ENCODE measurements around the gene VBP1. TPM values are rescaled to one million over a fixed set of nuclear protein-coding genes. Genes with fewer than 3 reads are reported as not detected.

Gene VBP1
- total and polyA plus RNA-seq, 2 of the 8 experiments (the other 6 are each of a cell fraction or from before 2014, with no cell fraction given), result 21.6 to 56.0 TPM

GRCh38 chrX:155216179-155216939 lies at the start of gene VBP1 (continued):
- TF ChIP-seq CTCF (IDR thresholded peaks at IDR 0.05; ENCODE audit: control extremely low read depth in 1 of 3, insufficient read depth in 1 of 3, low read depth in 1 of 3, low read length in 3 of 3) (peak in 1 of 3 experiments; percentile 37; a peak in 1 of 4 replicates), TAF1 (IDR thresholded peaks at IDR 0.05; ENCODE audit: low read depth, low read length) (peak; percentile 84), BACH1 (IDR thresholded peaks at IDR 0.05; ENCODE audit: low read length) (no peak), CHD2 (IDR thresholded peaks at IDR 0.05; ENCODE audit: low read length) (peak; percentile 72; the same call in 1 of the 2 replicates), JUN (IDR thresholded peaks at IDR 0.05; ENCODE audit: low read depth, low read length) (no peak), EZH2 (IDR thresholded peaks at IDR 0.05; ENCODE audit: low read depth, low read length, severe bottlenecking) (no peak), KDM5A (IDR thresholded peaks at IDR 0.05; ENCODE audit: low read length) (peak; percentile 53; the same call in 1 of the 2 replicates), RXRA (IDR thresholded peaks at IDR 0.05; ENCODE audit: insufficient read depth, low read depth, low read length) (0 out of 2 replicates have a peak, but pooled peaks have one; percentile 82), ATF2 (IDR thresholded peaks at IDR 0.05; ENCODE audit: low read length) (no peak), YY1 (IDR thresholded peaks at IDR 0.05; ENCODE audit: low read depth, low read length) (peak; percentile 90), TAF7 (optimal IDR thresholded peaks at IDR 0.05; ENCODE audit: borderline replicate concordance, low read depth, low read length) (peak; percentile 47), RBBP5 (IDR thresholded peaks at IDR 0.05; ENCODE audit: borderline replicate concordance, low read depth, low read length) (no peak), POLR2A (IDR thresholded peaks at IDR 0.05; ENCODE audit: control extremely low read depth in 1 of 2, low read depth in 2 of 2, low read length in 2 of 2) (peak in 1 of 2 experiments; percentile 67; a peak in 1 of 3 replicates), TBP (IDR thresholded peaks at IDR 0.05; ENCODE audit: low read depth, low read length) (peak; percentile 52; the same call in 1 of the 2 replicates), KDM1A (IDR thresholded peaks at IDR 0.05; ENCODE audit: borderline replicate concordance, low read length) (no peak)

Measured in H1 (cell line).